ENCODE results near the gene CUX1.
"Not testable (repeated sequence)": the region's sequence is repeated elsewhere in the genome, so short reads cannot be mapped to it uniquely, and the experiment has no call there.

- not testable (repeated sequence) for TF ChIP-seq POLR2AphosphoS5, POLR2A (IDR thresholded peaks at IDR 0.05)
Measured at GRCh38 chr7:101792682-101793071, 24.7 kb upstream of the CUX1 start.

Measured in breast epithelium (tissue), 3 donors.